ENCODE results near the gene ZZZ3. TPM values are rescaled to one million over a fixed set of nuclear protein-coding genes. Genes with fewer than 3 reads are reported as not detected.
"Not testable (repeated sequence)": the region's sequence is repeated elsewhere in the genome, so short reads cannot be mapped to it uniquely, and the experiment has no call there.

The ZZZ3 gene
- 30.3 TPM for total RNA-seq
- long read RNA-seq, full-length matches to known transcripts, result 6 of 40 reads
- long read RNA-seq, partial matches to known transcripts, result 2 of 40 reads
- long read RNA-seq, other reads (novel, unspliced or antisense), result 32 of 40 reads

- ATAC-seq (ENCODE audit: poor library complexity), result peak; percentile 89
Measured at GRCh38 chr1:77682460-77683159, at the start of gene ZZZ3. Gene ZZZ3, minus strand, starts transcription at chr1:77682658. Its CDS starts 49,304 bp downstream, at chr1:77633354.

GRCh38 chr1:77732090-77732489 lies 49.6 kb upstream of the ZZZ3 start:
- DNase-seq (no peak), ATAC-seq (ENCODE audit: poor library complexity) (no peak)
- intact Hi-C loops (cut with DNase I), result no loop called here

More at GRCh38 chr1:77682460-77683159, at the start of gene ZZZ3:
- intact Hi-C loops (cut with DNase I), result no loop called here
- DNase-seq, result peak; percentile 95

- DNase-seq, result no peak
- no peak for ATAC-seq (ENCODE audit: poor library complexity)
- intact Hi-C loops (cut with DNase I), result no loop called here
Measured at GRCh38 chr1:77725706-77726105, 43.2 kb upstream of the ZZZ3 start.

GRCh38 chr1:77718181-77718580 lies 35.7 kb upstream of the ZZZ3 start:
- no peak for ATAC-seq (ENCODE audit: poor library complexity)
- intact Hi-C loops (cut with DNase I), result loop anchor here (5.0 kb wide), 1 partner anchor 244 kb away; no protein-coding TSS in a partner anchor
- DNase-seq, result no peak

GRCh38 chr1:77716065-77716464 lies 33.6 kb upstream of the ZZZ3 start:
- intact Hi-C loops (cut with DNase I), result loop anchor here (5.0 kb wide), 1 partner anchor 246 kb away; no protein-coding TSS in a partner anchor

GRCh38 chr1:77709727-77710126 lies 27.3 kb upstream of the ZZZ3 start:
- intact Hi-C loops (cut with DNase I), result no loop called here
- no peak for DNase-seq
- ATAC-seq (ENCODE audit: poor library complexity), result no peak

More at GRCh38 chr1:77716065-77716464, 33.6 kb upstream of the ZZZ3 start:
- DNase-seq (no peak), ATAC-seq (ENCODE audit: poor library complexity) (no peak)

GRCh38 chr1:77706321-77706720 lies 23.9 kb upstream of the ZZZ3 start:
- DNase-seq (no peak), ATAC-seq (ENCODE audit: poor library complexity) (no peak)
- intact Hi-C loops (cut with DNase I), result no loop called here

GRCh38 chr1:77704736-77705135 lies 22.3 kb upstream of the ZZZ3 start:
- DNase-seq, result no peak
- ATAC-seq (ENCODE audit: poor library complexity), result no peak
- intact Hi-C loops (cut with DNase I), result no loop called here

- ATAC-seq (ENCODE audit: poor library complexity); DNase-seq; intact Hi-C loops (cut with DNase I): not testable (repeated sequence)
Measured at GRCh38 chr1:77699673-77700072, 17.2 kb upstream of the ZZZ3 start.

GRCh38 chr1:77697441-77697840 lies 15.0 kb upstream of the ZZZ3 start:
- no peak for DNase-seq
- ATAC-seq (ENCODE audit: poor library complexity), result no peak
- intact Hi-C loops (cut with DNase I), result no loop called here

GRCh38 chr1:77688939-77689338 lies 6.5 kb upstream of the ZZZ3 start:
- no peak for DNase-seq
- ATAC-seq (ENCODE audit: poor library complexity), result no peak
- intact Hi-C loops (cut with DNase I), result no loop called here

GRCh38 chr1:77687519-77687906 lies 5.1 kb upstream of the ZZZ3 start:
- peak; percentile 49 for DNase-seq
- intact Hi-C loops (cut with DNase I), result no loop called here
- ATAC-seq (ENCODE audit: poor library complexity), result no peak

GRCh38 chr1:77686796-77687518 lies 4.5 kb upstream of the ZZZ3 start:
- ATAC-seq (ENCODE audit: poor library complexity) (no peak), DNase-seq (peak; percentile 41)
- intact Hi-C loops (cut with DNase I), result no loop called here

- DNase-seq (peak; percentile 96), ATAC-seq (ENCODE audit: poor library complexity) (peak; percentile 93)
- intact Hi-C loops (cut with DNase I), result no loop called here
Measured at GRCh38 chr1:77683160-77684148, 996 bp upstream of the ZZZ3 start.

GRCh38 chr1:77680173-77680572 lies 2.3 kb downstream of the ZZZ3 start:
- DNase-seq (no peak), ATAC-seq (ENCODE audit: poor library complexity) (no peak)
- intact Hi-C loops (cut with DNase I), result no loop called here

- ATAC-seq (ENCODE audit: poor library complexity) (no peak), DNase-seq (no peak)
- intact Hi-C loops (cut with DNase I), result no loop called here
Measured at GRCh38 chr1:77678660-77679610, 3.5 kb downstream of the ZZZ3 start.

- intact Hi-C loops (cut with DNase I); DNase-seq; ATAC-seq (ENCODE audit: poor library complexity): not testable (repeated sequence)
Measured at GRCh38 chr1:77674807-77675206, 7.7 kb downstream of the ZZZ3 start.
